ENCODE data around the gene NDUFA11.

GRCh38 chr19:5897189-5897969 lies 6.2 kb downstream of the NDUFA11 start:
- TF ChIP-seq CTCF (conservative IDR thresholded peaks at IDR 0.05), result no peak
- no peak for TF ChIP-seq EZH2 (IDR thresholded peaks at IDR 0.05; ENCODE audit: low read depth)

Measured in PC-9 (cell line).